ENCODE measurements around the gene RNF43.

The RNF43 gene

DNA sequence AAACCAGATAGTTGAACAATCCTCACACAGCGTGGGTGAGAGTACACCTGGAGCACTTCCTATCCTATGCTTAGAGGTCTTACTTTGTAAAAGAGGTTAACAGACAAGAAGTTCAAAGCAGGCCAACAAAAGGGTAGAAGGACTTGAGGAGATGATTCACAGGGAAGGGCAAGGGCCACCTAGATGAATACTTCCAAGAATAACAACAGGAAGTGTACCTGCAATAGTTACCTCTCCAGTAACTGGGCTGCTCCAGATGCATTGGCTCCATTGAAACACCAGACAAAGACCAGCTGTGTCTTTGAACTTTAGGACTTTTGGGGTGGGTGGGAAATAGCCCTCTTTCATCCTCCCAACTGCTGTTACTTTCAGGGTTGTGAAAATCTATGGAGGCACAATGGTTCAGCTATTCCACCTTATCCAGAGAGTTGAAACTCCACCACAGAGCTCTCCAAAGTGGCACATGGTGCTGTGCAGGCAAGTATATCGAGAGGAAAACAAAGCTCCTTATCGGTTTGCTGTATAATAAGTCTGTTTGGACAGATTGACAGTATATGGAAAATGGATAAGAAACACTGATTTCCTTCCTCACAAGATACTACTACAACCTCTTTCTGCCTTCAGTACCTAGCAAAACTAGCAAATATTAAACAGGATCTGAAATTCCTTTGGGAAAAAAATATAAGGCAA is 22.7 kb downstream of the RNF43 start:
- Histone ChIP-seq H3K4me1 (ENCODE audit: control insufficient read depth, insufficient read depth, low read length) (no peaks in the 10 kb centered on the region), H3K9me3 (ENCODE audit: control insufficient read depth, insufficient read depth, low read length) (no peaks in the 10 kb centered on the region), H3K27ac (ENCODE audit: low read length) (no peak overlapping the region), H3K36me3 (ENCODE audit: control insufficient read depth, insufficient read depth, low read length) (no peaks in the 10 kb centered on the region), H3K4me3 (ENCODE audit: low read length) (no peak overlapping the region), H3K27me3 (ENCODE audit: control insufficient read depth, insufficient read depth, low read length) (peaks cover 5% of the 10 kb centered on the region)
- no peak for DNase-seq (ENCODE audit: low read depth, low spot score)
- no CpG with 5 or more reads among the region's 3 CpGs for WGBS (ENCODE audit: insufficient coverage, insufficient read length)

DNA sequence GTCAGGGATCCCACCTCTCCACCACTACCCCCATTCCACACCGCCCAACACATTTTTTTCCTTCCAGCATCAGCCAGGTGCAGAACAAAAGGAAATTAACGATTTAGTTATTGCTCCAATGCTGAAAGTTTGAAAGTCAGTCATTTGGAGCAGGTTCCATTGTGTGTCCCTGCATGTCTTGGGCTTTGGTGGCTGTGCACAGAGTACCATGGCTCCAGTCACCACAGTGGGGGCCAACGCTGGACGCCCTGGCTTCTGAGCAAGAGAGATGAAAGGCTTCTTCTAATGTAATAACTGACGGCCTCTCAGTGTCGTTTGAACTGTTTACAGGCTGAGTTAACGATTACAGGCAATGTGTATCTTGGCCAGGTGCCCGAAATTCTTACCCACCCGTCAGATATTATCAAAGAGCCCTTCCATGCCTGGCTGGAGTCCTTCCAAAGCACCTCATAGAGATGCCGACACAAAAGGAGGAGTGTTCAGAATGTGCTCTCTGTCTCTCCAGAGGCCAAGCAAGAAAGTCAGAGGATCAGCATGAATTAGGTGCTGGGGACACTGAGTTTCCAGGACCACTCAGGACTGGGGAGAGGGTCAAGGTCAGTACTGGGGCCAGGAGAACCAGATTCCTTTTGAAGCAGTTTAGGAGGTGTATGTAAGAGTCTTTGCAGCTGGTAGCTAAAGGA is 25.9 kb downstream of the RNF43 start:
- H3K4me3 ChIP-seq (ENCODE audit: low read length), result no peak overlapping the region
- no peaks in the 10 kb centered on the region for H3K36me3 ChIP-seq (ENCODE audit: control insufficient read depth, insufficient read depth, low read length)
- WGBS (ENCODE audit: insufficient coverage, insufficient read length), result no CpG with 5 or more reads among the region's 10 CpGs
- H3K27ac ChIP-seq (ENCODE audit: low read length), result no peak overlapping the region
- H3K4me1 ChIP-seq (ENCODE audit: control insufficient read depth, insufficient read depth, low read length), result peaks cover 2% of the 10 kb centered on the region; the same call in 1 of the 2 replicates
- no peaks in the 10 kb centered on the region for H3K9me3 ChIP-seq (ENCODE audit: control insufficient read depth, insufficient read depth, low read length)
- peaks cover 3% of the 10 kb centered on the region for H3K27me3 ChIP-seq (ENCODE audit: control insufficient read depth, insufficient read depth, low read length)
- no peak for DNase-seq (ENCODE audit: low read depth, low spot score)

DNA sequence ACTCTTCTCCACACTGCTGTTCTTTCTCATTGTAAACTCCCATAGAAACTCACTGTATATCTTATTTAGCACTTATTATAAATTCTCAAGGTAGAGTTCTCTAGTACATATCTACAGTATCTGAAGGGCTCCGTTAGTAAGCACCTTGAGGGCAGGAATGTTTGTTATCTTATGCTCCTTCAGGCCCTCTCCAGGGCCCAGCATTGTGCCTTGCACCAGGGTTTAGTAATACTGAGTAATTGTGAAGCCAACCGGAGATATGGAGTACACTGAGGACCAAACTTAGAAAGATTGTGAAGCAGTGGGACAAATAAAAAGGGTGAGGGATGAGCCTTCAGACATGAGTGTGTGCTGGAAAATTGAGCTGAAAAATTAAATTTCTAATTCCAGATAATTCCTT is 26.4 kb downstream of the RNF43 start:
- no peaks in the 10 kb centered on the region for H3K36me3 ChIP-seq (ENCODE audit: control insufficient read depth, insufficient read depth, low read length)
- H3K27me3 ChIP-seq (ENCODE audit: control insufficient read depth, insufficient read depth, low read length), result peaks cover 1% of the 10 kb centered on the region
- no peak overlapping the region for H3K4me3 ChIP-seq (ENCODE audit: low read length)
- no peak overlapping the region for H3K27ac ChIP-seq (ENCODE audit: low read length)
- DNase-seq (ENCODE audit: low read depth, low spot score), result no peak
- no CpG with 5 or more reads among the region's 2 CpGs for WGBS (ENCODE audit: insufficient coverage, insufficient read length)
- H3K9me3 ChIP-seq (ENCODE audit: control insufficient read depth, insufficient read depth, low read length), result no peaks in the 10 kb centered on the region
- peaks cover 2% of the 10 kb centered on the region; the same call in 1 of the 2 replicates for H3K4me1 ChIP-seq (ENCODE audit: control insufficient read depth, insufficient read depth, low read length)

DNA sequence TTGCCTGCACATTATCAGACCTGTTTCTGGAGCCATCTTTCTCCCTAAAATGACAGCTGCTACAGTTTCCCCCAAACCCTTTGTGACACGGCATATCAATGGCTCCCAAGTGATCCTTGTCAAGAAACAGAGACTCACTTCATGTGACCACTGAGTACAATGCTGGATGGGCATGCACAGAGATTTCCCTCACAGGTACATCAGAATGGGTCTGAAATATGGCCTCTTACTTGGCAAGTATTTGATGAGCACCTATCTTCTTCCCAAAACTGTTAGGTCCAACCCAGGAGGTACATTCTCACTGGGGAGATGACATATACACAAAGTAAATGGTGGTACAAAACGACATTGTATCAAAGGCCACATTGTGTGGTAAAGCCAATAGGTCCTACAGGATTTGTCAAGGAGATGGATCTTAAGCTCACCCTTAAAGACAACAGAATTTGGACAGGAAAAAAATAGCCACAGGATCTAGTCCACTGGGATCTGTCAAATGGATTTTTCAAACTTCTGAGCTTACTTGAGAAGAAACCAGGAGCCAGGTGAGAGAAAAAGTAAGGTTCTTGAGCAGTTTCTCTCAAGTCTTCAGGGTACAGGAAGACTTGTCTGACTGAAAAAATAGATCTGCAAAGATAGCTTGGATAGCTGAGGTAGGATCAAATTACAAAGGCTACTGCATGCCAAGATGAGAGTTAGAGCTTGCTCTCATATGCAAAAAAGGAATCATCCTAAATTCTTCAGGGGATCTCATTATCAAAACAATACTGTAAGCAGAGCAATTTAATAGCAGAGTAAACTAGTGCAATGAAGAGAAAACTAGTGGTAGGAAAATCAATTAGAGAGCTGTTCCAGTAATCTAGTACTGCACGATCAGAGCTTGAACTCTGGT is 28.8 kb downstream of the RNF43 start:
- H3K27me3 ChIP-seq (ENCODE audit: control insufficient read depth, insufficient read depth, low read length), result no peaks in the 10 kb centered on the region
- H3K9me3 ChIP-seq (ENCODE audit: control insufficient read depth, insufficient read depth, low read length), result no peaks in the 10 kb centered on the region
- DNase-seq (ENCODE audit: low read depth, low spot score), result no peak
- peaks cover 2% of the 10 kb centered on the region; the same call in 1 of the 2 replicates for H3K4me1 ChIP-seq (ENCODE audit: control insufficient read depth, insufficient read depth, low read length)
- no CpG with 5 or more reads among the region's 3 CpGs for WGBS (ENCODE audit: insufficient coverage, insufficient read length)
- H3K27ac ChIP-seq (ENCODE audit: low read length), result no peak overlapping the region
- no peaks in the 10 kb centered on the region for H3K36me3 ChIP-seq (ENCODE audit: control insufficient read depth, insufficient read depth, low read length)
- no peak overlapping the region for H3K4me3 ChIP-seq (ENCODE audit: low read length)

DNA sequence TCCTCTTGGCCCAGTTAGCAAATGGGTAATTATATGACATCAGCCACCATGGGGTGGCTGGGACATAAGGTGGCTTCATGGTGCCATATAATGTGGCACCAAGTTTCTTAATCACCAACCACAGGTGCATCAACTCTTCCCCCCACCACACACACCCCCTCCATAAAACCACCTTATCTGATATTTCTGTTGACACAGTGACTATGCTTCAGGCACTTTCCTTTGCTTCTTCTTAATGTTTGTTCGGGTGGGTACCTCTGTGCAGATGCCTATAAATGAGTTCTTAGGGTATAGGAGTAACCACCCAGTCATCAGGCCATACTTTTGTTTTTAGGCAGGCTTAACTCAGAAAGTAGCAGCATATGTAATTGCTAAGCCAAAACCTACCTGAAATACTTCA is 29.5 kb downstream of the RNF43 start:
- H3K27me3 ChIP-seq (ENCODE audit: control insufficient read depth, insufficient read depth, low read length), result no peaks in the 10 kb centered on the region
- H3K36me3 ChIP-seq (ENCODE audit: control insufficient read depth, insufficient read depth, low read length), result no peaks in the 10 kb centered on the region
- no CpG with 5 or more reads among the region's 1 CpG for WGBS (ENCODE audit: insufficient coverage, insufficient read length)
- DNase-seq (ENCODE audit: low read depth, low spot score), result no peak
- H3K4me1 ChIP-seq (ENCODE audit: control insufficient read depth, insufficient read depth, low read length), result peaks cover 2% of the 10 kb centered on the region; the same call in 1 of the 2 replicates
- H3K9me3 ChIP-seq (ENCODE audit: control insufficient read depth, insufficient read depth, low read length), result no peaks in the 10 kb centered on the region
- no peak overlapping the region for H3K27ac ChIP-seq (ENCODE audit: low read length)
- no peak overlapping the region for H3K4me3 ChIP-seq (ENCODE audit: low read length)

DNA sequence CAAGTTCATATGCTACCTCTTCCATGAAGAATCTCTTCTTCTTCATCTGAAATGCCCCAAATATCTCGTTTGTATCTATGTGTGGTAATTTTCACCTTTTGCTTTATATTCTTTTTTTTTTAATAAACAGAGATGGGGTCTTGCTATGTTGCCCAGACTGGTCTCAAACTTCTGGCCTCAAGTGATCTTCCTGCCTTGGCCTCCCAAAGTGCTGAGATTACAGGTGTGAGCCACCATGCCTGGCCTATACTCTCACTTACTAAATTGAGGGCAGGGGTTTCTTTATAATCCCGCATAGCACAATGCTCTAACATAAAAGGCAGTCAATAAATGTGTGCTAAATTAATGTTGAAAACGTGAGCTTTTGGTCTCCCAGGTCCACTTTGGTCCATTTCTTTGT is 30.6 kb downstream of the RNF43 start:
- H3K27ac ChIP-seq (ENCODE audit: low read length), result no peak overlapping the region
- no peaks in the 10 kb centered on the region for H3K36me3 ChIP-seq (ENCODE audit: control insufficient read depth, insufficient read depth, low read length)
- DNase-seq (ENCODE audit: low read depth, low spot score), result no peak
- H3K27me3 ChIP-seq (ENCODE audit: control insufficient read depth, insufficient read depth, low read length), result no peaks in the 10 kb centered on the region
- peaks cover 2% of the 10 kb centered on the region; the same call in 1 of the 2 replicates for H3K4me1 ChIP-seq (ENCODE audit: control insufficient read depth, insufficient read depth, low read length)
- no peak overlapping the region for H3K4me3 ChIP-seq (ENCODE audit: low read length)
- no CpG with 5 or more reads among the region's 3 CpGs for WGBS (ENCODE audit: insufficient coverage, insufficient read length)
- no peaks in the 10 kb centered on the region for H3K9me3 ChIP-seq (ENCODE audit: control insufficient read depth, insufficient read depth, low read length)

DNA sequence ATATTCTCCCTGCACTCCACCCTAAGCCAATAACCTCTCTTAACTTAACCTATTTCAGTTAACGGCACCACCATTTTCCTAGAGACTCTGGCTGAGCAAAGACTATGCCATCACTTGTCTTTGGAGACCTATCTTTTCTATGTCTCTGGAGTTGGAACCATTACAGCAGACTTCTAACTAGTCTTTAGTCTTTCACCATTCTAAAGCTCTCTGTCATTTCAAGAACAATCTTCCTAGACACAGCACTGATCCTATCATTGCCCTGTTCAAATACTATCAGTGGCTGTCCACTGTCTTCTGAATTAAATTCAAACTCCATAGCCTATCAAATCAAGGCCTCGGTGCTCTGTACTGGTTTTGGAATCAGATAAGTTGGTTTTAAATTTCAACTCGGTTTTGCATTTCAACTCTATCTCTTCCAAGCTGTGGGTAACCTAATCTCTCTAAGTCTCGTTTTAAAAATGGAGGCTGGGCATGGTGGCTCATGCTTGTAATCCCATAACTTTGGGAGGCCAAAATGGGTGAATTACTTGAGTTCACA is 31.9 kb downstream of the RNF43 start:
- no peak for DNase-seq (ENCODE audit: low read depth, low spot score)
- WGBS (ENCODE audit: insufficient coverage, insufficient read length), result 100% methylated on average over 1 of the region's 4 CpGs
- Histone ChIP-seq H3K9me3 (ENCODE audit: control insufficient read depth, insufficient read depth, low read length) (no peaks in the 10 kb centered on the region), H3K27ac (ENCODE audit: low read length) (no peak overlapping the region), H3K4me1 (ENCODE audit: control insufficient read depth, insufficient read depth, low read length) (peaks cover 2% of the 10 kb centered on the region; the same call in 1 of the 2 replicates), H3K36me3 (ENCODE audit: control insufficient read depth, insufficient read depth, low read length) (no peaks in the 10 kb centered on the region), H3K4me3 (ENCODE audit: low read length) (no peak overlapping the region), H3K27me3 (ENCODE audit: control insufficient read depth, insufficient read depth, low read length) (no peaks in the 10 kb centered on the region)

DNA sequence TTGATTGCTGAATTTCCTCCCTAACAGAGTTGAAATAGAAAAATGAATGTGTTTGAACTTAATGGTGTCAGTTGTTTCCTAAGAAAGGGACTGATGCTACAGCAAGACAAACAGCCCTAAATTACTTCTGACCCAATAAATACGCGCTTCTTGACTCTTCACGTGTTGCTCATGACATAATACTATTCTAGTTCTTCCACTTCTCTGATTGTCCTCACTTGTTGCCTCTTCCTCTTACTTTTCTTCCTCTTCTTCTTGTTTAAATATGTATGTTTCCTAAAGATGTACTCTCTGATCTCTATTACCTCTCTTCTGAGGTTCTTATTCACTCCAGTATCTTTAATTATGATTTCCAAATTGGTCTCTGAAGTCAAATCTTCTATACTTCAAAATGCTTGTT is 32.4 kb downstream of the RNF43 start:
- Histone ChIP-seq H3K4me1 (ENCODE audit: control insufficient read depth, insufficient read depth, low read length) (peaks cover 2% of the 10 kb centered on the region; the same call in 1 of the 2 replicates), H3K27ac (ENCODE audit: low read length) (no peak overlapping the region), H3K9me3 (ENCODE audit: control insufficient read depth, insufficient read depth, low read length) (no peaks in the 10 kb centered on the region), H3K27me3 (ENCODE audit: control insufficient read depth, insufficient read depth, low read length) (no peaks in the 10 kb centered on the region), H3K4me3 (ENCODE audit: low read length) (no peak overlapping the region), H3K36me3 (ENCODE audit: control insufficient read depth, insufficient read depth, low read length) (no peaks in the 10 kb centered on the region)
- no peak for DNase-seq (ENCODE audit: low read depth, low spot score)
- no CpG with 5 or more reads among the region's 3 CpGs for WGBS (ENCODE audit: insufficient coverage, insufficient read length)

DNA sequence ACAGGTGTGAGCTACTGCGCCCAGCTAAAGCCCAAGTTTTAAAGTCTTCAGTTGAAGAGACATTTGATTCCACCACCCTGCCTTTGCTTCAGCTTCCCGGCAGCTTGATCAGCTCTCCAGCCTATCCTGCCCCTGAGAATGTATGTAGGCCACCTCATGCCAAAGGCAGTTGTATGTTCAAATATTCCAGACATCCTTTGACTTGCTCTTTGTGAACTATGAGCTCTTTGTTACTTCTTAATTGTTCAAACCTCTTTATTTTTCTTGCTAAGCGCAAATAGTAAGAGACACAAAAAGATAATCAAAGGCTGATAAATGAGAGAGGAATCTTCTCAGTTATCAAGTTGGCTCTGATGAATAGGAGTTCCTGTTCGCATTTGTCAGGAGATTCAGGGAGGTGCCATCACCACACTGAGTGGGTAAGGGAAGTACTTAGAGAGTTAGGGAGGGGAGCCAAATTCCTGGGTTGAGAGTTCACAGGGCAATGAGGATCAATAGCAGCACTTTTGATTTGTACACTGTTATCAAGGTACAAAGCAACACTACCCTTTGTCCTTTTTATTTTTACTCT is 33.4 kb downstream of the RNF43 start:
- H3K36me3 ChIP-seq (ENCODE audit: control insufficient read depth, insufficient read depth, low read length), result no peaks in the 10 kb centered on the region
- peaks cover 2% of the 10 kb centered on the region; the same call in 1 of the 2 replicates for H3K4me1 ChIP-seq (ENCODE audit: control insufficient read depth, insufficient read depth, low read length)
- no peaks in the 10 kb centered on the region for H3K27me3 ChIP-seq (ENCODE audit: control insufficient read depth, insufficient read depth, low read length)
- DNase-seq (ENCODE audit: low read depth, low spot score), result no peak
- no peak overlapping the region for H3K27ac ChIP-seq (ENCODE audit: low read length)
- WGBS (ENCODE audit: insufficient coverage, insufficient read length), result no CpG with 5 or more reads among the region's 4 CpGs
- H3K4me3 ChIP-seq (ENCODE audit: low read length), result no peak overlapping the region
- no peaks in the 10 kb centered on the region for H3K9me3 ChIP-seq (ENCODE audit: control insufficient read depth, insufficient read depth, low read length)

DNA sequence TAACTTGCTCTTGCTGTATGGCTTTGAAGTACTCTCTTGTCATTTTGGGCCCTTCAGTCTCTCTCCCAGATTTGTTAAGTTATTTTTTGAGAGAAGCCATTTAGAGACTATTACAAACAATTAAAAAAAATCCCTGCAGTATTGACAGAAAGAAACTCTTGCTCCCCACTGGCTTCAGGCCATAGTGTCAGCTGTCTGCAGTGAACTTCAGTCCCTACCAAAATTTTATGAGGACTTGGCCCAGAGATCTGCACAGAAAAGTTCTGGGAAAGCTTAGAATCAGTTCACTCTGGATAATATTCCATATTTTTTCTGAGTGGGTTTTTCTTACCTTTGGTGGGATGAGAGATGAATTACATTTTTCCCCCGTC is 34.5 kb downstream of the RNF43 start:
- no CpG with 5 or more reads among the region's 1 CpG for WGBS (ENCODE audit: insufficient coverage, insufficient read length)
- DNase-seq (ENCODE audit: low read depth, low spot score), result no peak
- Histone ChIP-seq H3K4me3 (ENCODE audit: low read length) (no peak overlapping the region), H3K4me1 (ENCODE audit: control insufficient read depth, insufficient read depth, low read length) (no peaks in the 10 kb centered on the region), H3K27ac (ENCODE audit: low read length) (no peak overlapping the region), H3K36me3 (ENCODE audit: control insufficient read depth, insufficient read depth, low read length) (no peaks in the 10 kb centered on the region), H3K9me3 (ENCODE audit: control insufficient read depth, insufficient read depth, low read length) (no peaks in the 10 kb centered on the region), H3K27me3 (ENCODE audit: control insufficient read depth, insufficient read depth, low read length) (no peaks in the 10 kb centered on the region)

Measured in iPS DF 6.9 (cell line).